ENCODE results near the gene SSTR5. TPM values are rescaled to one million over a fixed set of nuclear protein-coding genes. Genes with fewer than 3 reads are reported as not detected.

SSTR5 gene
- total RNA-seq, 5 donors from 2014 or later (not counting 1 experiment from before 2014, with no cell fraction given): not detected

DNA sequence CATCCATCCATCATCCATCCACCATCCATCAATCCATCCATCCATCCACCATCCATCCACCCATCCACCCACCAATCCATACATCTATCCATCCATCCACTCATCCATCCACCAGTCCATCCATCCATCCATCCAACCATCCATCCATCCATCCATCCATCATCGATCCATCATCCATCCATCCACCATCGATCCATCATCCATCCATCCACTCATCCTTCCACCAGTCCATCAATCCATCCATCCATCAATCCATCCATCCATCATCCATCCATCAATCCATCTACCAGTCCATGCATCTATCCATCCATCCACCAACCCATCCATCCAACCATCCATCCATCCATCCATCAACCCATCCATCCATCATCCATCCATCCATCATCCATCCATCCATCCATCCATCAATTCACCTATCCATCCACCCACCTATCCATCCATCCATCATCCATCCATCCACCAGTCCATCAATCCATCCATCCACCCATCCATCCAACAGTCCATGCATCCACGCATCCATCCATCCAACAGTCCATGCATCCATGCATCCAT is 39.3 kb upstream of the SSTR5 start:
- 96% methylated on average over 3 of the region's 3 CpGs for WGBS (ENCODE audit: insufficient coverage)
- H3K27me3 ChIP-seq (replicated peaks in 1 of 2; ENCODE audit: control insufficient read depth in 2 of 2, extremely low read depth in 1 of 2, insufficient read depth in 2 of 2, low read length in 1 of 2): peaks cover 0 to 63% of the 10 kb centered on the region in 2 experiments
- no peaks in the 10 kb centered on the region for H3K36me3 ChIP-seq (ENCODE audit: control insufficient read depth in 2 of 2, extremely low read depth in 1 of 2, insufficient read depth in 1 of 2, low read length in 1 of 2)
- POLR2A ChIA-PET: no interaction called here
- DNase-seq (no peak), ATAC-seq (replicated peaks in 1 of 4) (no peak)
- Mint-ChIP-seq H3K4me3 (no peak overlapping the region), H3K4me1 (peaks cover 0 to 6% (median 5%) of the 10 kb centered on the region in 3 donors), H3K27ac (no peak overlapping the region), H3K27me3 (peaks cover 3 to 14% of the 10 kb centered on the region in 2 donors), H3K36me3 (no peaks in the 10 kb centered on the region), H3K9me3 (no peaks in the 10 kb centered on the region)
- no peaks in the 10 kb centered on the region for H3K9me3 ChIP-seq
- H3K27ac ChIP-seq (ENCODE audit: low read length): no peak overlapping the region
- CTCF ChIA-PET: no interaction called here
- H3K4me3 ChIP-seq (ENCODE audit: control insufficient read depth in 1 of 2, extremely low read depth in 1 of 2, low read length in 1 of 2): no peak overlapping the region
- peaks cover 0 to 9% of the 10 kb centered on the region in 2 experiments for H3K4me1 ChIP-seq (ENCODE audit: control insufficient read depth in 1 of 2, extremely low read depth in 1 of 2, insufficient read depth in 2 of 2, low read length in 2 of 2)

DNA sequence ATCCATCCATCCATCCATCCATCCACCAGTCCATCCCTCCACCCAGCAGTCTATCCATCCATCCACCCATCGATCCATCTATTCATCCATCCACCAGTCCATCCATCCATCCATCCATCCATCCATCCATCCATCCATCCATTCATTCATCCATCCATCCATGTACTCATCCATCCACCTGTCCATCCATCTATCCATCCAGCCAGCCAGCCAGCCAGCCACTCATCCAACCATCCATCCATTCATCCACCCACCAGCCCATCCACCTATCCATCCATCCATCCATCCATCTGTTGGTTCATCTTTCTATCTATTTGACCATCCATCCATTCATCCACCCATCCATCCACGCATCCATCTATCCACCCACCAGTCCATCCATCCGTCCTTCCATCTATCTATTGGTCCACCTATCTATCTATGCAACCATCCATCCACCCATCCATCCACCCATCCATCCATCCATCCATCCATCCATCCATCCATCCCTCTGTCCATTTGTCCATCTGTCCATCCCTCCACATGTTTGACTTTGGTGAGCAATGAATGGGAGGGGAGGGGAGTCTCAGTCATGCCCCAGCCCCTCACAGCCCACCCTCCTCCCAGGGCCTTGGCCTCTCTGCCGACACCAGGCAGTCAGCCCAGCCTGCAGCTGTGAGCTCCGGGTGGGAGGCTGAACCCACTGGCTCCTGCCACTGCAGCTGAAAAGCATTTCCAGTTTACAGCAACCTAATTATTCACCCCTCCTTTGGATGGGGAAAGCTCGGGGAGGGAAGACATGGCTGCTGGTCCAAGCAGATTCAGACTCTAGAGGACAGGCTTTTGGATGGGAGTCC is 38.1 kb upstream of the SSTR5 start:
- H3K9me3 Mint-ChIP-seq: no peaks in the 10 kb centered on the region
- CTCF ChIA-PET: no interaction called here
- no peaks in the 10 kb centered on the region for H3K36me3 Mint-ChIP-seq
- peaks cover 0 to 2% (median under 1%) of the 10 kb centered on the region in 3 donors for H3K4me1 Mint-ChIP-seq
- no peak overlapping the region for H3K27ac Mint-ChIP-seq
- no peaks in the 10 kb centered on the region for H3K36me3 ChIP-seq (ENCODE audit: control insufficient read depth in 2 of 2, extremely low read depth in 1 of 2, insufficient read depth in 1 of 2, low read length in 1 of 2)
- ATAC-seq (replicated peaks in 1 of 4): no peak
- peaks cover 1 to 10% of the 10 kb centered on the region in 2 donors for H3K27me3 Mint-ChIP-seq
- no peak overlapping the region for H3K4me3 ChIP-seq (ENCODE audit: control insufficient read depth in 1 of 2, extremely low read depth in 1 of 2, low read length in 1 of 2)
- H3K9me3 ChIP-seq: no peaks in the 10 kb centered on the region
- H3K27ac ChIP-seq (ENCODE audit: low read length): no peak overlapping the region
- no peaks in the 10 kb centered on the region for H3K4me1 ChIP-seq (ENCODE audit: control insufficient read depth in 1 of 2, extremely low read depth in 1 of 2, insufficient read depth in 2 of 2, low read length in 2 of 2)
- peaks cover 0 to 60% of the 10 kb centered on the region in 2 experiments for H3K27me3 ChIP-seq (replicated peaks in 1 of 2; ENCODE audit: control insufficient read depth in 2 of 2, extremely low read depth in 1 of 2, insufficient read depth in 2 of 2, low read length in 1 of 2)
- POLR2A ChIA-PET: no interaction called here
- H3K4me3 Mint-ChIP-seq: no peak overlapping the region
- 86% methylated on average over 3 of the region's 6 CpGs for WGBS (ENCODE audit: insufficient coverage)
- no peak for DNase-seq

DNA sequence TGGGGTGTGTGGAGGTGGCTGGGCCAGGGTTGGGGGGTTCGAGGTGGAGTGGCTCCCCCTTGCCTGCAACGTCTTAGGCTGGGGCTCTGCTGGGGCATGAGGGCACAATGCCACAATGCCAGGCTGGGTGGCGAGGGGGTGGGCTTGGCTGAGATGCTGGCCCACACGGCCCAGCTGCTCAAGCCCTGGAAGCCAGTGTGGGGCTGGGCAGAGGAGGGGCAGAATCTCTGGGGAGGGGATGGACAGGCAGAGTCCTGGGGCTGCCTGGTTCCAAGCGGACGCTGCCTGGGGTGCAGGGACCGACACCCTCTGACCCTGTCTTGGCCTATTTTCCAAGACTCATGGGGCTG is 37.5 kb upstream of the SSTR5 start:
- POLR2A ChIA-PET: no interaction called here
- Histone ChIP-seq H3K4me3 (ENCODE audit: control insufficient read depth in 1 of 2, extremely low read depth in 1 of 2, low read length in 1 of 2) (no peak overlapping the region), H3K27ac (ENCODE audit: low read length) (no peak overlapping the region), H3K9me3 (no peaks in the 10 kb centered on the region), H3K4me1 (ENCODE audit: control insufficient read depth in 1 of 2, extremely low read depth in 1 of 2, insufficient read depth in 2 of 2, low read length in 2 of 2) (no peaks in the 10 kb centered on the region), H3K27me3 (replicated peaks in 1 of 2; ENCODE audit: control insufficient read depth in 2 of 2, extremely low read depth in 1 of 2, insufficient read depth in 2 of 2, low read length in 1 of 2) (peaks cover 0 to 58% of the 10 kb centered on the region in 2 experiments), H3K36me3 (ENCODE audit: control insufficient read depth in 2 of 2, extremely low read depth in 1 of 2, insufficient read depth in 1 of 2, low read length in 1 of 2) (no peaks in the 10 kb centered on the region)
- Mint-ChIP-seq H3K4me3 (no peak overlapping the region), H3K27ac (no peak overlapping the region), H3K36me3 (no peaks in the 10 kb centered on the region), H3K27me3 (peaks cover 0 to 4% of the 10 kb centered on the region in 2 donors), H3K9me3 (no peaks in the 10 kb centered on the region), H3K4me1 (no peaks in the 10 kb centered on the region)
- no peak for DNase-seq
- WGBS (ENCODE audit: insufficient coverage): 83% methylated on average over 7 of the region's 7 CpGs
- CTCF ChIA-PET: no interaction called here
- ATAC-seq (replicated peaks in 1 of 4): no peak

DNA sequence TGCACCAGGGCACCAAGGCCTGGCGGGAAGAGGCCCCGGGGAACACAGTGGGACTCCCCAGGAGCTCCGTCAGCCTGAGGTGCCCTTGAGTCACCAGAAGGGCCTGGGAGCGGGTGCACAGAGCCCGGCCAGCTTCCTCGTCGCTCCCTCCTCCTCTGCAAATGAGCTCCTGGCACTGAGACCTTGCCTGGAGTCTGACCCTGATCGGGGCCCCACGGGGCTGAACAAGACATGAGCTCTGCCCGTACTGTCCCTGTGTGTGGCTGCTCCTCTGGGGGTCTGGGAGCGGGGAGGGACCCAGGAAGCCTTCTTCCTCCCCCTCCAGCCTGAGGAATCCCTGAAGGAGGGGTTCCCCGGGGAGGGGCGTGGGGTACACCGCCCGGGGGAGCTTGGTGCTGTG is 36.4 kb upstream of the SSTR5 start:
- H3K36me3 Mint-ChIP-seq: no peaks in the 10 kb centered on the region
- Histone ChIP-seq H3K27me3 (replicated peaks in 1 of 2; ENCODE audit: control insufficient read depth in 2 of 2, extremely low read depth in 1 of 2, insufficient read depth in 2 of 2, low read length in 1 of 2) (peaks cover 0 to 53% of the 10 kb centered on the region in 2 experiments), H3K4me3 (ENCODE audit: control insufficient read depth in 1 of 2, extremely low read depth in 1 of 2, low read length in 1 of 2) (no peak overlapping the region), H3K9me3 (no peaks in the 10 kb centered on the region), H3K27ac (ENCODE audit: low read length) (no peak overlapping the region), H3K4me1 (ENCODE audit: control insufficient read depth in 1 of 2, extremely low read depth in 1 of 2, insufficient read depth in 2 of 2, low read length in 2 of 2) (no peaks in the 10 kb centered on the region), H3K36me3 (ENCODE audit: control insufficient read depth in 2 of 2, extremely low read depth in 1 of 2, insufficient read depth in 1 of 2, low read length in 1 of 2) (no peaks in the 10 kb centered on the region)
- no peak overlapping the region for H3K4me3 Mint-ChIP-seq
- H3K27me3 Mint-ChIP-seq: peaks cover 0 to 4% of the 10 kb centered on the region in 2 donors
- no peak overlapping the region for H3K27ac Mint-ChIP-seq
- no peaks in the 10 kb centered on the region for H3K4me1 Mint-ChIP-seq
- ChIA-PET POLR2A (no interaction called here), CTCF (no interaction called here)
- H3K9me3 Mint-ChIP-seq: no peaks in the 10 kb centered on the region
- WGBS (ENCODE audit: insufficient coverage): 55% methylated on average over 6 of the region's 15 CpGs
- DNase-seq (no peak), ATAC-seq (replicated peaks in 1 of 4) (no peak)

DNA sequence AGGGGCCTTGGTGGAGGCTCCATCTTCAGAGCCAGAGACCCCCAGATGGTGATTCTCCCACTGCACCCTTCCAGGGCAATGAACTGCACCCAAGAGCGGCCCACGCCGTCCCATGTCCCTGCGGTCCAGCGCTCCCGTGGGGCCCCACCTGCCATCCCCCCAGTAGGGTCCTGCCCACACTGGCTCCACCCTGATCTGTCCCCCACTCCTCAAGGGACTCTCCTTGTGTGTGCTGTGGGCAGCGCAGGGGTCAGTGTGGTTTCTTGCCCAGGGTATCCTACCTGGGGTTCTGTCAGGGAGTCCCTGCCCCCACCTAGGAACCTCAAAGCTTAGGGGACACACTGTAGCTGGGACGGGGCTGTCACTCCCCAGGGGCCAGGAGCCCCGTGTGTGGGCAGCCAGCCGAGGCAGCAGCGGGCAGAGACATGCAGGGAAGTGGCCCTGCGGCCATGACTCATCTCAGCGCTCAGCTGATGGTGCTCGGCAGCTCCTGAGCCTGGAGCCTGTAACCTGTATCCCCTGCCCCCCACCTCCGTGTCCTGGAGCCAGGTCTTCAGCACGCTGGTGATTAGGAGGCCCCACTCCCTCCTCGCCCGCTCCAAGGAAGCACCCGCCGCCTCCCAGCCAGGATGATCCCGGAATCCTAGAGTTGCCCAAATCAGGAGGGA is 35.7 kb upstream of the SSTR5 start:
- no peak for ATAC-seq (replicated peaks in 1 of 4)
- H3K4me3 Mint-ChIP-seq: no peak overlapping the region
- H3K27me3 Mint-ChIP-seq: peaks cover 0 to 4% of the 10 kb centered on the region in 2 donors
- H3K4me1 Mint-ChIP-seq: no peaks in the 10 kb centered on the region
- peaks cover 0 to 2% (median 0%) of the 10 kb centered on the region in 3 donors for H3K9me3 Mint-ChIP-seq
- no peaks in the 10 kb centered on the region for H3K4me1 ChIP-seq (ENCODE audit: control insufficient read depth in 1 of 2, extremely low read depth in 1 of 2, insufficient read depth in 2 of 2, low read length in 2 of 2)
- H3K27ac ChIP-seq (ENCODE audit: low read length): no peak overlapping the region
- no peak for DNase-seq
- H3K27me3 ChIP-seq (replicated peaks in 1 of 2; ENCODE audit: control insufficient read depth in 2 of 2, extremely low read depth in 1 of 2, insufficient read depth in 2 of 2, low read length in 1 of 2): peaks cover 0 to 51% of the 10 kb centered on the region in 2 experiments
- ChIA-PET POLR2A (no interaction called here), CTCF (no interaction called here)
- H3K36me3 ChIP-seq (ENCODE audit: control insufficient read depth in 2 of 2, extremely low read depth in 1 of 2, insufficient read depth in 1 of 2, low read length in 1 of 2): no peaks in the 10 kb centered on the region
- no peak overlapping the region for H3K4me3 ChIP-seq (ENCODE audit: control insufficient read depth in 1 of 2, extremely low read depth in 1 of 2, low read length in 1 of 2)
- no peaks in the 10 kb centered on the region for H3K36me3 Mint-ChIP-seq
- 63% methylated on average over 12 of the region's 21 CpGs for WGBS (ENCODE audit: insufficient coverage)
- H3K27ac Mint-ChIP-seq: no peak overlapping the region
- no peaks in the 10 kb centered on the region for H3K9me3 ChIP-seq

DNA sequence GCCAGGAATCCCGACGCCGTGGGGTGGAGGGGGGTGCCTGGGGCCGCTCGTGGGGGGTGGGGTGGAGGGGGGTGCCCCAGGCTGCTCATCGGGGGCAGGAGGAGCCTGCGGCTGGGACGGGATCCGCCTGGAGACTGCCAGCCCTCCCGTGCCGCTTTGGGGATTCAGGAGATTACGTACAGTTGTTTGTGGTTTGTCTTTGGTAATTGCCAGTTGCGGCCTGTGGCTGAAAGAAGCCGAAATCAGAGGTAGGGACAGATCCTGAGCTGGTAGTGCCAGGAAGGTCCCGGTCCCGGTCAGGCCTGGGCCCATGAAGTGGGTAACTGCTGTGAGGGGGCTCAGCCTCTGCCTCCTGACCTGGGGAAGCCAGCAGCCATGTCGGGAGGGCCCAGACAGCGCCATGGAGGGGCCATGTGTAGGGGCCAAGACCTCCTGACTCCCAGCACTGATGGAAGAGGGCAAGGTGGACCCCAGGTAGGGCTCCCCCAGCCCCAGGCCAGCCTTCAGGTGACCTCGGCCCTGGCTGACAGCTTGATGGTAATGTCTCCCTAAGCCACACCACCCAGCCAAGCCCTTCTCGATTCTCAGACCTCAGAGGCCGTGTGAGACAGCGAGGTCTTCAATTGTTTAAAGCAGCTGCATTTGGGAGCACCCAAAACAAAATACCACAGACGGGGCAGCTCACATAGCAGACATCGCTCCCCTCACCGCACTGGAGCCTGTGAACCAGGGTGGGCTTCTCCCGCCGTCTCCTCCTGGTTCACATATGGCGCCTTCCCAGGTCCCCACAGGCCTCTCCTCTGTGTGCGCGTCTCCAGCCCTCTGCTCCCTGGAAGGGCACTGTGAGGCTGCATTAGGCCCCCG is 34.9 kb upstream of the SSTR5 start:
- WGBS (ENCODE audit: insufficient coverage): 79% methylated on average over 21 of the region's 31 CpGs
- no peak overlapping the region for H3K27ac Mint-ChIP-seq
- DNase-seq: no peak
- H3K27me3 ChIP-seq (replicated peaks in 1 of 2; ENCODE audit: control insufficient read depth in 2 of 2, extremely low read depth in 1 of 2, insufficient read depth in 2 of 2, low read length in 1 of 2): peaks cover 0 to 47% of the 10 kb centered on the region in 2 experiments
- H3K36me3 Mint-ChIP-seq: no peaks in the 10 kb centered on the region
- H3K4me1 ChIP-seq (ENCODE audit: control insufficient read depth in 1 of 2, extremely low read depth in 1 of 2, insufficient read depth in 2 of 2, low read length in 2 of 2): no peaks in the 10 kb centered on the region
- ATAC-seq (replicated peaks in 1 of 4): no peak
- H3K9me3 Mint-ChIP-seq: peaks cover 0 to 8% (median 0%) of the 10 kb centered on the region in 3 donors
- peaks cover 4 to 10% of the 10 kb centered on the region in 2 donors for H3K27me3 Mint-ChIP-seq
- no peak overlapping the region for H3K4me3 Mint-ChIP-seq
- ChIA-PET CTCF (no interaction called here), POLR2A (no interaction called here)
- no peak overlapping the region for H3K27ac ChIP-seq (ENCODE audit: low read length)
- no peaks in the 10 kb centered on the region for H3K36me3 ChIP-seq (ENCODE audit: control insufficient read depth in 2 of 2, extremely low read depth in 1 of 2, insufficient read depth in 1 of 2, low read length in 1 of 2)
- no peak overlapping the region for H3K4me3 ChIP-seq (ENCODE audit: control insufficient read depth in 1 of 2, extremely low read depth in 1 of 2, low read length in 1 of 2)
- H3K9me3 ChIP-seq: no peaks in the 10 kb centered on the region
- H3K4me1 Mint-ChIP-seq: peaks cover 0 to 3% (median 0%) of the 10 kb centered on the region in 3 donors
